GM06990 (cell line): Measurements from ENCODE around the gene LRMDA.

Experiments
- DNase-seq: peaks from one replicate; pipeline ENCODE4 v3.0.0-alpha.2; 2011; ENCODE audit not compliant: insufficient read length; ENCODE audit errors: extremely low read depth
- H3K27me3 ChIP-seq: replicated peaks from 2 replicates; pipeline ENCODE4 v1.6.0; 2011; ENCODE audit warnings: low read length; ENCODE audit not compliant: control insufficient read depth, insufficient read depth
- H3K36me3 ChIP-seq: 2 replicates; pipeline ENCODE4 v1.5.1; 2011; ENCODE audit warnings: low read length; ENCODE audit not compliant: control insufficient read depth, insufficient read depth
- H3K4me3 ChIP-seq: replicated peaks from 2 replicates; pipeline ENCODE4 v1.5.1; 2011; ENCODE audit warnings: low read depth, mild to moderate bottlenecking, control low read depth, low read length
- CTCF ChIP-seq: IDR thresholded peaks from 2 replicates; pipeline ENCODE4 v1.5.1; 2011; ENCODE audit warnings: low read length, control low read depth, mild to moderate bottlenecking, inconsistent platforms; ENCODE audit not compliant: insufficient read depth, poor library complexity, severe bottlenecking

Gene LRMDA

GRCh38 chr10:76073524-76073923 lies 642.1 kb downstream of the LRMDA start:
- Histone ChIP-seq H3K27me3 (no peaks in the 10 kb centered on the region), H3K36me3 (no peaks in the 10 kb centered on the region), H3K4me3 (no peak overlapping the region)
- no peak for TF ChIP-seq CTCF
- no peak for DNase-seq

- no peak for TF ChIP-seq CTCF
- H3K36me3 ChIP-seq: no peaks in the 10 kb centered on the region
- H3K27me3 ChIP-seq: no peaks in the 10 kb centered on the region
- H3K4me3 ChIP-seq: no peak overlapping the region
- DNase-seq: no peak
Measured at GRCh38 chr10:76074659-76075058, 643.2 kb downstream of the LRMDA start.

- Histone ChIP-seq H3K4me3 (no peak overlapping the region), H3K36me3 (no peaks in the 10 kb centered on the region), H3K27me3 (no peaks in the 10 kb centered on the region)
- TF ChIP-seq CTCF: no peak
- no peak for DNase-seq
Measured at GRCh38 chr10:76080451-76080850, 649.0 kb downstream of the LRMDA start.

GRCh38 chr10:76080991-76081390 lies 649.6 kb downstream of the LRMDA start:
- no peak for TF ChIP-seq CTCF
- Histone ChIP-seq H3K36me3 (no peaks in the 10 kb centered on the region), H3K27me3 (no peaks in the 10 kb centered on the region), H3K4me3 (no peak overlapping the region)
- no peak for DNase-seq

GRCh38 chr10:76082232-76082631 lies 650.8 kb downstream of the LRMDA start:
- no peaks in the 10 kb centered on the region for H3K36me3 ChIP-seq
- H3K4me3 ChIP-seq: no peak overlapping the region
- no peak for TF ChIP-seq CTCF
- H3K27me3 ChIP-seq: no peaks in the 10 kb centered on the region
- no peak for DNase-seq

GRCh38 chr10:76082956-76083355 lies 651.5 kb downstream of the LRMDA start:
- Histone ChIP-seq H3K27me3 (no peaks in the 10 kb centered on the region), H3K36me3 (no peaks in the 10 kb centered on the region), H3K4me3 (no peak overlapping the region)
- no peak for TF ChIP-seq CTCF
- DNase-seq: no peak
